H9 (cell line): ENCODE measurements around the gene SHB. TPM values are rescaled to one million over a fixed set of nuclear protein-coding genes. Genes with fewer than 3 reads are reported as not detected.

ENCODE experiments used
- DNase-seq: peaks from one replicate; pipeline ENCODE4 v3.0.0-alpha.2; 2017
- H2AFZ ChIP-seq: one replicate; pipeline ENCODE4 v1.6.1; 2013; ENCODE audit warnings: mild to moderate bottlenecking, low read length, control low read depth, moderate library complexity
- H2AK5ac ChIP-seq: 2 replicates; pipeline ENCODE4 v1.6.1; 2013; ENCODE audit warnings: low read length, control low read depth, mixed read lengths; ENCODE audit not compliant: insufficient read length
- H2BK120ac ChIP-seq: one replicate; pipeline ENCODE4 v1.6.1; 2013; ENCODE audit warnings: low read depth, mild to moderate bottlenecking, low read length, control low read depth, inconsistent platforms; ENCODE audit not compliant: poor library complexity, severe bottlenecking
- H2BK12ac ChIP-seq: 2 replicates; pipeline ENCODE4 v1.6.1; 2013; ENCODE audit warnings: low read length, control low read depth, mixed read lengths, low read depth; ENCODE audit not compliant: insufficient read length
- H2BK15ac ChIP-seq: 2 replicates; pipeline ENCODE4 v1.6.1; 2013; ENCODE audit warnings: low read depth, low read length, control low read depth
- H2BK20ac ChIP-seq: one replicate; pipeline ENCODE4 v1.6.1; 2013; ENCODE audit warnings: low read depth, mild to moderate bottlenecking, low read length, control low read depth, inconsistent platforms; ENCODE audit not compliant: poor library complexity, severe bottlenecking
- H2BK5ac ChIP-seq: 2 replicates; pipeline ENCODE4 v1.6.1; 2013; ENCODE audit warnings: low read length, control low read depth, mixed read lengths; ENCODE audit not compliant: insufficient read length
- H3K14ac ChIP-seq: 2 replicates; pipeline ENCODE4 v1.6.1; 2013; ENCODE audit warnings: low read length, control low read depth; ENCODE audit not compliant: insufficient read depth
- H3K18ac ChIP-seq: 2 replicates; pipeline ENCODE4 v1.6.1; 2013; ENCODE audit warnings: low read depth, mild to moderate bottlenecking, mixed read lengths, low read length, control low read depth; ENCODE audit not compliant: insufficient read length
- H3K23ac ChIP-seq: 2 replicates; pipeline ENCODE4 v1.6.1; 2013; ENCODE audit warnings: low read length, control low read depth, mixed read lengths, low read depth; ENCODE audit not compliant: insufficient read length
- H3K23me2 ChIP-seq: 2 replicates; pipeline ENCODE4 v1.6.1; 2013; ENCODE audit warnings: low read depth, mild to moderate bottlenecking, mixed read lengths, low read length, control low read depth; ENCODE audit not compliant: insufficient read length, poor library complexity, severe bottlenecking
- H3K27ac ChIP-seq: 2 replicates; pipeline ENCODE4 v1.5.1; 2013; ENCODE audit warnings: low read length, control low read depth, mixed read lengths, low read depth; ENCODE audit not compliant: insufficient read length
- H3K27me3 ChIP-seq: 2 replicates; pipeline ENCODE4 v1.6.1; 2013; ENCODE audit warnings: low read length, control low read depth, inconsistent platforms; ENCODE audit not compliant: insufficient read depth
- H3K4ac ChIP-seq: 2 replicates; pipeline ENCODE4 v1.6.1; 2013; ENCODE audit warnings: low read depth, mild to moderate bottlenecking, control low read depth, inconsistent platforms, low read length, moderate library complexity
- H3K4me1 ChIP-seq: 2 replicates; pipeline ENCODE4 v1.6.1; 2013; ENCODE audit warnings: low read length, control low read depth, inconsistent platforms; ENCODE audit not compliant: insufficient read depth
- H3K4me2 ChIP-seq: 2 replicates; pipeline ENCODE4 v1.6.1; 2013; ENCODE audit warnings: low read length, control low read depth, mixed read lengths; ENCODE audit not compliant: insufficient read length, insufficient read depth
- H3K56ac ChIP-seq: 2 replicates; pipeline ENCODE4 v1.6.1; 2013; ENCODE audit warnings: low read depth, mild to moderate bottlenecking, mixed read lengths, low read length, control low read depth; ENCODE audit not compliant: insufficient read length
- H3K79me1 ChIP-seq: 2 replicates; pipeline ENCODE4 v1.6.1; 2013; ENCODE audit warnings: low read depth, mild to moderate bottlenecking, moderate library complexity, low read length, control low read depth, inconsistent platforms; ENCODE audit not compliant: insufficient read depth, poor library complexity, severe bottlenecking
- H3K79me2 ChIP-seq: 2 replicates; pipeline ENCODE4 v1.6.1; 2013; ENCODE audit warnings: low read length, control low read depth, inconsistent platforms; ENCODE audit not compliant: insufficient read depth
- H3K9ac ChIP-seq: 2 replicates; pipeline ENCODE4 v1.6.1; 2013; ENCODE audit warnings: low read length, control low read depth, mixed read lengths; ENCODE audit not compliant: insufficient read length; ENCODE audit errors: extremely low read depth
- H3K9me3 ChIP-seq: one replicate; pipeline ENCODE4 v1.6.1; 2013; ENCODE audit warnings: low read depth, low read length, inconsistent platforms; ENCODE audit not compliant: control insufficient read depth
- H3T11ph ChIP-seq: one replicate; pipeline ENCODE4 v1.6.1; 2013; ENCODE audit warnings: mild to moderate bottlenecking, low read length, control low read depth, inconsistent platforms
- H4K20me1 ChIP-seq: one replicate; pipeline ENCODE4 v1.6.1; 2013; ENCODE audit not compliant: control insufficient read depth, insufficient read length, insufficient read depth
- H4K5ac ChIP-seq: 2 replicates; pipeline ENCODE4 v1.6.1; 2013; ENCODE audit warnings: low read depth, mild to moderate bottlenecking, mixed read lengths, low read length, control low read depth; ENCODE audit not compliant: insufficient read length
- H4K8ac ChIP-seq: replicated peaks from 2 replicates; pipeline ENCODE4 v1.6.1; 2013; ENCODE audit warnings: low read length, control low read depth, mixed read lengths, low read depth; ENCODE audit not compliant: insufficient read length
- H4K91ac ChIP-seq: 2 replicates; pipeline ENCODE4 v1.6.1; 2013; ENCODE audit warnings: low read depth, mild to moderate bottlenecking, moderate library complexity, mixed read lengths, low read length, control low read depth; ENCODE audit not compliant: insufficient read length
- H3K27ac Mint-ChIP-seq, 3 experiments: 2 replicates in 2 of 3; 3 replicates in 1 of 3; pipeline ENCODE4 v1.8.0; 2020 to 2021; ENCODE audit warnings: mixed read lengths in 3 of 3, mild to moderate bottlenecking in 1 of 3, moderate library complexity in 1 of 3
- H3K27me3 Mint-ChIP-seq: 2 replicates; pipeline ENCODE4 v1.8.0; 2021; ENCODE audit warnings: low read depth, mild to moderate bottlenecking, moderate library complexity, mixed read lengths
- H3K36me3 Mint-ChIP-seq, 3 experiments: 2 replicates in 2 of 3; 3 replicates in 1 of 3; pipeline ENCODE4 v1.8.0; 2020 to 2021; ENCODE audit warnings: low read depth in 3 of 3, mixed read lengths in 3 of 3; ENCODE audit not compliant: insufficient read depth in 1 of 3
- H3K4me1 Mint-ChIP-seq, 2 experiments: 2 replicates each; pipeline ENCODE4 v1.8.0; 2020; ENCODE audit warnings: mixed read lengths in 2 of 2
- H3K4me3 Mint-ChIP-seq, 2 experiments: 2 replicates in 1 of 2; 3 replicates in 1 of 2; pipeline ENCODE4 v1.8.0; 2020 to 2021; ENCODE audit warnings: mild to moderate bottlenecking in 2 of 2, mixed read lengths in 2 of 2, moderate library complexity in 1 of 2
- H3K9me3 Mint-ChIP-seq, 2 experiments: 2 replicates in 1 of 2; 3 replicates in 1 of 2; pipeline ENCODE4 v1.8.0; 2020; ENCODE audit warnings: mild to moderate bottlenecking in 2 of 2, mixed read lengths in 2 of 2, moderate library complexity in 1 of 2
- WGBS: extraction: QIAGEN DNeasy Blood & Tissue Kit; methylation state at CpG from one replicate; pipeline ENCODE4 v1.1.7; 2013; ENCODE audit warnings: missing lambda C conversion rate, low lambda C conversion rate, mixed read lengths; ENCODE audit not compliant: insufficient read length; ENCODE audit errors: extremely low coverage; 5-methylcytosine and 5-hydroxymethylcytosine counted together
- total RNA-seq: library from RNA; stranded (reverse); gene quantifications from 2 replicates; pipeline ENCODE4 v1.2.1, GENCODE V29; 2021
- TF ChIP-seq, protein P1 (sequence below): fragments of 200-600 bp; sonication (generic); conservative IDR thresholded peaks from 3 replicates; pipeline ENCODE4 v1.8.0; 2021; ENCODE audit warnings: antibody characterized with exemption, mild to moderate bottlenecking

SHB gene
- total RNA-seq, 1 experiment from 2014 or later: 14.6 TPM

DNA sequence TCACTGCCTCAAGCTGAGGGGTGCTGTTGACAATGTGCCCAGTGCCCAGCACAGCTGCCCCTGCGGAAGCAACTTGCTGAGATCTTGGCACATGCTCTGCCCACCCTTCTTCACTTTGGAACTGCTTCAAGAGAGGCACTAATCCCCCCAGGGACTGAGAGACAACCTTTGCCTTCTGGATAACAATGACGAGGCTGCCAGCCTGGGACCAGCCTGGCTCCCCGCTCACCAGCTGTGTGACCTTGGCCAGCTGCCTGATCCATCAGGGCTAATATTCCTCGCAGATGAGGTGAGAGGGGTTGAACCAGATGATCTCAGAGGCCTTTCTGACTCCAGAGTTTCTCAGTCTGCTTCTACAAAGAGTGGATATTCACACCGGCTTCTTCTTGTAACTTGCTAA, 81.0 kb downstream of the SHB start:
- Histone ChIP-seq H3K23me2 (no peaks in the 10 kb centered on the region), H3K27ac (no peak overlapping the region), H3K79me2 (no peaks in the 10 kb centered on the region; the same call in 1 of the 2 replicates), H3K9me3 (no peaks in the 10 kb centered on the region), H3K27me3 (no peaks in the 10 kb centered on the region), H2BK120ac (no peak overlapping the region), H2BK15ac (no peak overlapping the region), H2BK20ac (no peak overlapping the region), H3K56ac (no peak overlapping the region), H4K20me1 (no peaks in the 10 kb centered on the region), H3T11ph (no peak overlapping the region), H3K4me2 (no peak overlapping the region), H3K14ac (no peak overlapping the region), H3K18ac (no peak overlapping the region), H3K4ac (no peak overlapping the region), H3K23ac (no peak overlapping the region), H2BK5ac (no peak overlapping the region), H3K79me1 (no peaks in the 10 kb centered on the region), H4K91ac (no peak overlapping the region), H2AK5ac (no peak overlapping the region), H4K5ac (no peak overlapping the region), H2BK12ac (no peak overlapping the region), H2AFZ (no peak overlapping the region), H3K9ac (no peak overlapping the region), H4K8ac (no peak overlapping the region), H3K4me1 (no peaks in the 10 kb centered on the region)
- no peaks in the 10 kb centered on the region for H3K27me3 Mint-ChIP-seq
- H3K9me3 Mint-ChIP-seq: no peaks in the 10 kb centered on the region
- TF ChIP-seq, protein P1, sequence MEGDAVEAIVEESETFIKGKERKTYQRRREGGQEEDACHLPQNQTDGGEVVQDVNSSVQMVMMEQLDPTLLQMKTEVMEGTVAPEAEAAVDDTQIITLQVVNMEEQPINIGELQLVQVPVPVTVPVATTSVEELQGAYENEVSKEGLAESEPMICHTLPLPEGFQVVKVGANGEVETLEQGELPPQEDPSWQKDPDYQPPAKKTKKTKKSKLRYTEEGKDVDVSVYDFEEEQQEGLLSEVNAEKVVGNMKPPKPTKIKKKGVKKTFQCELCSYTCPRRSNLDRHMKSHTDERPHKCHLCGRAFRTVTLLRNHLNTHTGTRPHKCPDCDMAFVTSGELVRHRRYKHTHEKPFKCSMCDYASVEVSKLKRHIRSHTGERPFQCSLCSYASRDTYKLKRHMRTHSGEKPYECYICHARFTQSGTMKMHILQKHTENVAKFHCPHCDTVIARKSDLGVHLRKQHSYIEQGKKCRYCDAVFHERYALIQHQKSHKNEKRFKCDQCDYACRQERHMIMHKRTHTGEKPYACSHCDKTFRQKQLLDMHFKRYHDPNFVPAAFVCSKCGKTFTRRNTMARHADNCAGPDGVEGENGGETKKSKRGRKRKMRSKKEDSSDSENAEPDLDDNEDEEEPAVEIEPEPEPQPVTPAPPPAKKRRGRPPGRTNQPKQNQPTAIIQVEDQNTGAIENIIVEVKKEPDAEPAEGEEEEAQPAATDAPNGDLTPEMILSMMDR: no peak
- no peak overlapping the region for H3K27ac Mint-ChIP-seq
- WGBS: no CpG with 5 or more reads among the region's 5 CpGs
- no peak overlapping the region for H3K4me3 Mint-ChIP-seq
- H3K4me1 Mint-ChIP-seq: peaks cover 11% of the 10 kb centered on the region in 2 experiments
- DNase-seq: no peak
- H3K36me3 Mint-ChIP-seq: no peaks in the 10 kb centered on the region
